SKM-1 treated with dmso at 0.1 percent for 144 hours (cell line): ENCODE data around the gene BICRAL.

Experiments
- DNase-seq: peaks from one replicate; lab custom pipeline; 2025; ENCODE audit not compliant: unreplicated experiment; lab: John Stamatoyannopoulos, UW

The BICRAL gene

DNA sequence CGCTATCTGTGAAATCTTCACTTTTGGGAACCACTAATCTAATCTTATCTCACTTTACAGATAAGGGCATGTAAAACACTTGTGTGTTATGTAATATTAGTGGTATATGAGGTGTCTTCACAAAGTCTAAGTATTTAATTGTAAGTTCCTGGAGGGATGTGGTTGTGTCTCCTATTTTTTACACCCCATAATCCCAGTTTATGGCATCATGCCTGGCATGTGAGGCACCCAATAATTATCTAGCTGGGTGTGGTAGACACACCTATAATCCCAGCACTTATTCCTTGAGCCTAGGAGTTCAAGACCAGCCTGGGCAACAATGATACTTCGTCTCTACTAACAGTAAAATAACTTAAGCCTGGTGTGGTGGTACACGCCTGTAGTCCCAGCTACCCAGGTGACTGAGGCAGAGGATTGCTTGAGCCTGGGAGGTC, 19.4 kb upstream of the BICRAL start:
- DNase-seq = no peak

DNA sequence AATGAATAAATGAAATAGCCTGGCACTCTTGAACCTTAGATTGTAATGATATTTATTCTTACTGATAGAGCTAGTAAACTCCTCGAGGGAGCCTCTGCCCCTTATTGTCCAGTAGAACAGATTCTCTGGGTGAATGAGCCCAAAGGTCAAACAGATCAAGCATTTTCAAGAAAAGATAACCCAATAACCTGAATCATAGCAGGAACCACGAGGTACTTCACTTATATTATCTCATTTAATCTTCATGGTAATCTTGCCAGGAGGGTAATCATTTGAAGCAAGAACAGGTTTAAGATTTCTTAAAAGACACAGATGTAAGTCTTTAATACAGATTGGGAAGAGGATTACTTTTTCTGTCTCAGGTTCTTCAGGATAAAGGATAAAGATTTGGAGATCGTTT, 18.9 kb upstream of the BICRAL start:
- DNase-seq = no peak

DNA sequence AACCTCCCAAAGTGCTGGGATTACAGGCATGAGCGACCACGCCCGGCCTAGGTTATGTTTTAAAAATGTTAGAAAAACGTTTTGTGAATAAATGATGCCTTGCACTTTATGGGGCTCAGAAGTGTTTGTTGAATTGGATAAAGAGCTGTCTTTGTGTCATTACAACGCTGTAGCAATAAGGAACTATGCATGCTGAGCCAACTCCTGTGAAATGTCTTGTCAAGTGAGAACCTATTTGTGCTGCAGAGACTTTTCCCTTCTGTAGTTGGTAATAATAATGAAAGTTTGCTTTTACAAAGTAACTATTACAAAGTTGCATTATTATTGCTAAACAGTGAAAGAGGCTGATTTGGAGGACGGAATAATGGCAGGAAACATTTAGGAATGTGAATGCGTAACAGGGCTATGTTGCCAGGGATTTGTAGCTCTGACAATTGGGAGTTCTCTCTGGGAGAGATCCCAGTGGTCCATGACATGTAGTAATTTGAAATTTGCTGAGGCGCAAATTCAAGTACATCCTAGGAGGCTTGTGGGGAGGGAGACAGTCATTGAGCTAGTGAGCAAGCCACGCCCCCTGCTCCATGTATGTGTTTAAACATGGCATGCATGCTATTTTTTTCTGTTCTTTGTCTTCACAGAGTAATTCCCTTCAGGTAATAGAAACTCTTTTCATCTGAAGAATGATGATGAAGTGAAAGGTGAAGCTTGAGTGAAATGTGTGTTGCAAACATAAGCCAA, 16.8 kb upstream of the BICRAL start:
- no peak for DNase-seq

DNA sequence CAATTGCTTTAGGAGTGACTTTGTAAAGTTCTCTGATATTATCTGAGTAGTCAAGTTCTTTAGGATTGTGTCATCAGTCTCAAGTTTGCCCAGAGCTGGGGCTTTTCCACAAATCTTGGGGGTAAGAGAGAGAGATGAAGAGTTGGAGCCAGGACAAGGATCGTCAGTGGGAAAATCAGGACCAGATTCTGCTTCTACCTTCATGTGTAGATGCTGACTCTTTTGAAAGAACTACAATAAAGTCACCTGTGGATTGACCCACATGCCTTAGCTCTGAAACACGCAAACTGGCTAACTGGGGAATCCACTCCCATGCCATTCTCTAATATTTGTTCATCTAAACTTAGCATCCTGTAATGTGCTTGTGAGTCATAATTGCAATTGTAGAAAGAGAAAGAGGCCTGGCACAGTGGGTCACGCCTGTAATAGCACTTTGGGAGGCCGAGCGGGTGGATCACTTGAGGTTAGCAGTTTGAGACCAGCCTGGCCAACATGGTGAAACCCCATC, 15.6 kb upstream of the BICRAL start:
- DNase-seq = no peak

DNA sequence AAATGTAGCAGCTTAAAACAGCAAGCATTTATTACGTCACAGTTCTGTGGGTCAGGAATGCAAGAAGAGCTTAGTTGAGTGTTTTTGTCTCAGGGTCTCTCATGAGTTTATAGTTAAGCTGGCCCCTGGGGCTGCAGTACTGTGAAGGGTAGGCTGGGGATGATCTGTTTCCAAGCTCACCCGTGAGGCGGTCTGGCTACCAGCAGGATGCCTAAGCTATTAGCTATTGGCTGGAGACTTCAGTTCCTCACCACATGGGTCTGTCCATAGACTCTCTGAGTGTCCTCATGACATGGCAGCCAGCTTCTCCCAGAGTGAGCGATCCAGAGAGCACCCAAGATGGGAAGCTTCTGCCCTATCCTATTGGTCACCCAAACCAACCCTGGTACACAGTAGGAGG, 12.8 kb upstream of the BICRAL start:
- no peak for DNase-seq

DNA sequence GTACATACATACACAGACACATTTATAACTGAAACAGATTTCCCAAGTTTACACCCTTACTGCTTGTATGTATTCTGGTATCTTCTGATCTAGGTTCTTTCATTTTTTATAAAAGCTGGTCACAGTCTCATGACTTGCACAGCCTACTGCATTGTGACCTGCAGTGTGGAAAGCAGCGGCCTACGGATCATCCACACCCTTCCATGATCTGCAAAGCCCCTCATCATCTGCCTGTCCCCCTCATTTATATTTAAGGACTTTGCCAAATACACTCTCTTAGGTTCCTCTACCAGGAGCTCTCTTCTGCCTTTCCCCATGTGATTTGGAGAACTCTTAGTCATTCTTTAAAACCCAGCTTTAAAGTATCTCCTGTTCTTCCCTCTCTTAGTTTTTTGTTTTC, 12.0 kb upstream of the BICRAL start:
- no peak for DNase-seq

DNA sequence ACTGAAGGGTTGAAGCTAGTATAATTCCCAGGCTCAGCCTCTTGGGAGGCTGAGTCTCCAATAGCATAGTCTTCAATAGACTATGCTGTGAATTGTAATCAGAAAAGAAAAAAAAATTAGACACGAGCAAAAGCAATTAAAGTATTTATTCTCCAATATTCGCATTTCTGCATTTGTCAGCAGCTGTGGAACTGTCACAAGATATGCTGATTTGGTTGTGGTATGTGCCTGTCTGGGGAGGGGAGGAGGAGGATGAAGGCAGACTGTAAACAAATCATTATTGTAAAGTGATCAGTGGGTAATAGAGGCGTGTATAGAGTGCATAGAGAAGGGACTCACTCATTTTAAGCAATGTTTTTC, 10.1 kb upstream of the BICRAL start:
- no peak for DNase-seq

DNA sequence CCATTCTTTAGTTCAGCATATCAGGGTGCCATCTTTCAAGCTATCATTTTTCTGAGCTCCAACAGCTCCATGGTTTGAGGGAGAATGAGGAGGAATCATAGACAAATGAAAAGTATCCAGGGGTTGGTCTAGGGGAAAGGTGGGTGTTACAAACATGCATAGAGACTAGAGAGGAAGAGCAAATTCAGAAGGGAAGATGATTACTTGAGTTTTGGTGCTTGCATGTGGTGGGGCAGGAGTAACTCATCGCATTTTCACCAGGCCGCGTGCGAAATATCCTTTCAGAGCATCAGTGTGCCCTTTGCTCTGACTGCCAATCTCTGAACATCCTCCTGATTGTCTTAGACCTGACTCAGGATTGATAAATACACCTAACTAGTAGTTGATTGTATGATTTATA, 7.7 kb upstream of the BICRAL start:
- no peak for DNase-seq

DNA sequence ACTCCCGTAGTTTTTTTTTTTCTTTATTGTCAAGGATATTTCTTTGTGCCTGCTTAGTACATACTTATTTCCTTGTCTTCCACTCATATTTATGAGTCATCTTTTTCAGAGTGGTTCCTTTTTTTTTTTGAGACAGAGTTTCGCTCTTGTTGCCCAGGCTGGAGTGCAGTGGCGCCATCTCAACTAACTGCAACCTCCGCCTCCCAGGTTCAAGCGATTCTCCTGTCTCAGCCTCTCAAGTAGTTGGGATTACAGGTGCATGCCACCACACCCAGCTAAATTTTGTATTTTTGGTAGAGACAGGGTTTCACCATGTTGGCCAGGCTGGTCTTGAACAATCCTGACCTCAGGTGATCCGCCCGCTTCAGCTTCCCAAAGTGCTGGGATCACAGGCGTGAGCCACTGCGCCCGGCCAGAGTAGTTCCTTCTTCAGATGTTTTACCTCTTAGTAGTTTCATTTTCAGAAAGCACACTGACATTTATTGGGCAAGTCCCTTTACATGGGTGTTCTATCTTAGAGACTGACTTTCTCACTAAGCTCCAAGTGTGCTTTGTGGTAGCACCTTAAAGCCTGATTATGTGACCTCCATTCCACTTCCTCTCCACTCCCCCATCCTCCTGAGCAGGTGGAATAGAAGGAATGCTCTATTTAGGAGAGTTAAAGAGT, 6.9 kb upstream of the BICRAL start:
- DNase-seq = peak; percentile 84

DNA sequence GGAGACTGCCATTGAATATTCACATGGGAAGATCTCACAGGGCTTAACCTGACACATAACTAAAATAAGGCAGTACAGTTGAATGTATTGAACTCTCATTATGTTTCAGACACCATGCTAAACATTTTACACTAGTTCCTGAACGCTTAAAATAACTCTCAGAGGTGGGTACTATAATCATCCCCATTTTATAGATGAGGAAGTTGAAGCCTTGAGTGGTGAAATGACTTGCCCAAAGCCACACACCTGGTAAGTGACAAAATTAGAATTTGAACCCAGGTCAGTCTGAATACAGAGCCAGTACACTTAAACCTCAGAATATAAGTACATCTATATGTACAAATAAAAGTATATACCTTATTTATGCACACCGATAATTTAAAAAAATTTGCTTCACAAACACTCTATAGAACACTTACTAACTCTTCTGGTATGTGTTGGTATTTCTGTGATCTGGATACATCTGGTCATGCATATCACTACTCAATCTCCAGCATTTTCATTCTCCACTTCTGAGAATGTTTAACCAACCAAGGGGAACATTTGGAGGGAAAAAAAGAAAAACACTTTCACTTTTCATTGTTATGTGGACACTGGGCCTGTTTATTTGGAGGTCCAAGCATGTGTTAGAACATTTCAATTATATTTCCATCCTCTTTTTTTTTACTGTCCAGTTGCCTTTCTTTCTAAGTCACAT, 4.6 kb upstream of the BICRAL start:
- no peak for DNase-seq

DNA sequence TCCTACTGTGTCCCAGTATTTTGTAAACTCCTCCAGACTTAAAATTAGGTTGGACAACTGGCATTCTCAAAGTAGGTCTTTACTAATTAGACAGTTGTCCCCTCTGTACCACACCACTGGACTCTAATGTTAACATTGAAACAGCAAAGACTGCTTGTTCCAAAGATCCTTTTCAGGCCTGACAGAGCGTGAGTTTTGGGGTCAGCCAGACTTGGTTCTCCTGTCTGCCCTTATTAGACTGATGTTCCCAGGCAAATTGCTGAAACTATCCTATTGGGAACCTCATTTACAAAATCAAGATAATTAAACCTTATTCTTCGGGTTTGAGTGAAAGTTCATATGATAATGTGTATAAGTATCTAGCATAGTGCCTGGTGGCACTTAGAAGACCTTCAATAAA, 3.7 kb upstream of the BICRAL start:
- DNase-seq = no peak

DNA sequence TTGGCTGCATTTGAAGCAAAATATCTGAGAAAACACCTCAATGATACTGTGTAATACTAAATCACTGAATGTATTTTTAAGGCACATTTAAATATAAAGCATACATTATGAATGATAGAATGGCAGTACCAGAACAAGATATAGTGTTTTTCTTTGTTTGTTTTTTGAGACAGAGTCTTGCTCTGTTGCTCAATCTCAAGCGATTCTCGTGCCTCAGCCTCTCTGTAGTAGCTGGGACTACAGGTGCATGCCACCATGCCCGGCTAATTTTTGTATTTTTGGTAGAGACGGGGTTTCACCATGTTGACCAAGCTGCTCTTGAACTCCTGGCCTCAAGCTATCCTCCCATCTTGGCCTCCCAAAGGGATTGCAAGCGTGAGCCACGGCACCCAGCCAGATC, 2.3 kb upstream of the BICRAL start:
- DNase-seq = no peak

DNA sequence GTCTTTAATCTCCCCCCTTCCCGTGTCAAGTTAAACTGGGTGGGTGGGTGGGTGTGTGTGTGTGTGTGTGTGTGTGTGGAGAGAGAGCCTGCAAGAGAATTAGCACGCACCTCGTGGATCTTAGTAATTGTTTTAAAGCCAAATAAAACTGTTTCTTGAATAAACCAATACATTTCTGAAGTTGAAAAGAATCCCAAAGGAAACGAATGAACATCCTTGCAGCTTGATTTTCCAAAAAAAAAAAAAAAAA, 381 bp upstream of the BICRAL start:
- DNase-seq = no peak

DNA sequence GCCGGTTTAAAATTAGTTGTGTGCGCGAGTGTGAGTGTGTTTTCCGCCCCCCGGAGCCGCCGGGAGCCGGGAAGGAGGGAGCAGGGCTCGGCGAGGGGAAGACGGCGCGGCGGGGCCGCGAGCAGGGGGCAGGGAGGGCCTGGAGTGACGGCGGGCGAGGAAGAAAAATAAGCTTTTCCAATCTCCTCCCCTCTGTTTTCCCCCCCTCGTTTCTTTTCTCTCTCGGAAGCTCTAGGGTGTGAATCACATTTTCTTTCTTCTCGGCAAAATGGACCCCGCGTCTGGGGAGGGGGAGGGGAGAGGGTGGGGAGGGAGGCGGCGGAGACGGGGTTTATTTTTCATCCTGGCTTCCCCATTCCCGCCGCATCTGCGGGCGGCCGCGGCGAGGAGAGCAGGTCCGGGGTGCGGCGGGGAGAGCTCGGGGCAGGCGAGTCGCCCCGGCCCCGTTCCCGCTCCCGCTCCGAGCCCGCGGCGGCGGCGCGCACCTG, 881 bp downstream of the BICRAL start:
- DNase-seq = peak; percentile 38

DNA sequence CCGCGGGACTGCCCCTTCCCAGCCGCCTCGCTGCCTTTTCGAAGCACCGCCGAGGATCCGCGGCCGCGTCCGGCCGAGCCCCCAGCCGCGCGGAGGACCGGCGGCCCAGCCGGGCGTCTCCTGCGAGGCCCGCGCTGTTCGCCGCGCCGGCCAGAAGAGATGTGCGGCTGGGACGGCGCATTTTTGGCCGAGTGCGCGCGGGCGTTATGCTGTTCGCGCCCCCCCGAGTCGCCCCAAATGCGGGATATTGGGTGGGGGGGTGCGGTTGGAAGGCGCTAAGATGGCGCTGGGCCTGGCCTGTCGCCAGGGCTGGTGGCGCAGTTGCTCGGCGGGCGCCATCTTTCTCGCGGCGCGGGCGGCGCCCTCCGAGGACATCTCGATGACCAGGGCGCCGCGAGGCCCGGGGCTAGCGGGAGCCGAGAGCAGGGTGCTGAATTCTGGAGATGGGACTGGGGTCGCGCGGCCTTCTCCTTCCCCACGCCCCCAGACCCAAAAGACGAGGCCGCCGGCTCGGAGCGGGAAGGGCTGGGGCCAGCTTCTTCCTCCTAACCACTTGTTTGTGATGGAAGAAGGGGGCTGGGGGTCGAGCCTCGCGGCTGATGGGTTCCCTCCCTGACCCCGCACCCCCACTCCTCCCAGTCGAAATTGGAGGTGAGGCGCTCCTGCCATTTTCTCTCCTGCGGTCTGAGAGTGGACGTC, 1.5 kb downstream of the BICRAL start:
- peak; percentile 30 for DNase-seq

DNA sequence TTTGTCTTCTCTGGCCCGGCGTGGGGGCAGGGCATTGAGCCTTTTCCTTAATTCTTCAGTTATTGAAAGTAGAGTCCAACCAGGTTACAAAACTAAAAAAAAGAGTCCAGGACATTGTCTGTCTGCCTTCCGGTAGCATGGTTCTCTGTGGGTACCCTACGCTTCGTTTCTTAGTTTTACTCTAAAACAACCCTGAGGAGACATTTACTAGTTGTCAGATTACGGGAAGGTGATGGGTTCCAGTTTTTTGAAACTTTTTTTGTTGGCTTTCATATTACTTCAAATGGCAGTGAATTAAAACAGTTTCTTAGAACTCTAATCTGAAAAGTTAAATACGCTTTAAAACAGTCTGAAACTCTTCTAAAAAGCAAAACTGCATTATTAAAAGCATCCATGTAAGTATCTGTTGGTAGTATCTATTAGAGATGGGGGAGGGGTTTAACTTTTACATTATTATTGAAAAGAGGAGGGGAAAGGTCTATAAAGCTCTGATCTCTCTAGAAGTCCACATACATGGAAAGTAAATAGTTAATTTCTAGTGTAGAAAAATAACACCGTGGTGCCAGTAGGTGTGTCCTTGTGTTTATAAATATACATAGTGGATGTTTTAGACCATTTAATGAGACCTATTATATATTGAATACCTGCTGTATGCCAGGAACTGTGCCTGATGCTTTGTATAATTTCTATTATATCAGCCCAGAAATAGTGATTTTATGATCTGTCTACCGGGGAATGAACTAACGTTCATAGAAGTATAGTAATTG, 2.2 kb downstream of the BICRAL start:
- DNase-seq = no peak

DNA sequence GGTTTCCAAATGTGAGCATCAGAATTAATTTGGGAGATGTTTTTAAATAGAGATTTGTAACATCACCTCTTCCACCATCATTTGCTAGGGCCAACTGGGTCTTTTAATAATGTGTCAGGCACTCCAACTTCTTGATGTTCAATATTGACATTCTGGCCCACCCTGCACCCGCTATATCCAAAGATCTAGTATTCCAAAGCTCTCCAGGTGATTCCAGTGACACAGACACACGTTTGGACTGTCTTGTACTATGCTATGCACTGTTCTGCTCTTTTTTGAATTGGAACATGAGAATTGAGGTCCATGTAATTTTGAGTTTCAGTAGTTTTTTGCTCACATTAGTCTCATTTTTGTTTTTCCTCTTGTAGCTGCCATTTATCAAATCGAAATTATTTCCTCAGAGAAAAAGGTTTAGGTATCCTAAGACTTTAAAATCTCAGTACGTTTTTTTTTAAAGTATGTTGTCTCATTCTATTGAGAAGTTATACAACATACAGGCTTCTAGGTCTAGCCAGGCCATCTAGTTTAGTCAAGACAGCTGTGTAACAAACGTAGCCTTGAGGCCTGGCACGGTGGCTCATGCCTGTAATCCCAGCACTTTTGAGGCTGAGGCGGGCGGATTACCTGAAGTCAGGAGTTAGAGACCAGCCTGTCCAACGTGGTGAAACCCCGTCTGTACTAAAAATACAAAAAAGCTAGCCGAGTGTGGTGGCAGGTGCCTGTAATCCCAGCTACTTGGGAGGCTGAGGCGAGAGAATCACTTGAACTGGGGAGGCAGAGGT, 3.1 kb downstream of the BICRAL start:
- no peak for DNase-seq

DNA sequence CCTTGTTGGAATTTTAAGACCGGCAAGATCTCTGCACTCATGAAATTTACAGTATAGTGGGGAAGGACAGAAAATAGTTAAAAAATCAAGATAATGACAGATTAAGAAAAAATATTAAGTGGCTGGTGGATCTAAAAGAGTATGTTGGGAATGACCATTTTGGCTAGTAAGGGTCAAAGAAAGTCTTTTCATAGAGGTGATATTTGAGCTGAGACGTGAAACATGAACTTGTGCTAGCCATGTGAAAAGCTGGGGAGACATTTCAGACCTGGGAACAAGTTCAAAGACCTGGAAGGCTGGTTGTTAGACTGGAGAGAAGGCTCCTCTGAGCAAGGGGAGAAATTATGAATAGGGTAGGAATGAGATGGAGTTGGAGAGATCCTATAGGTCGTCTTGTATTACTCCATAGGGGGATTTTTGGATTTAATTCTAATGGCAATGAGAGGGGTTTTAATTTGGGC, 4.7 kb downstream of the BICRAL start:
- no peak for DNase-seq

DNA sequence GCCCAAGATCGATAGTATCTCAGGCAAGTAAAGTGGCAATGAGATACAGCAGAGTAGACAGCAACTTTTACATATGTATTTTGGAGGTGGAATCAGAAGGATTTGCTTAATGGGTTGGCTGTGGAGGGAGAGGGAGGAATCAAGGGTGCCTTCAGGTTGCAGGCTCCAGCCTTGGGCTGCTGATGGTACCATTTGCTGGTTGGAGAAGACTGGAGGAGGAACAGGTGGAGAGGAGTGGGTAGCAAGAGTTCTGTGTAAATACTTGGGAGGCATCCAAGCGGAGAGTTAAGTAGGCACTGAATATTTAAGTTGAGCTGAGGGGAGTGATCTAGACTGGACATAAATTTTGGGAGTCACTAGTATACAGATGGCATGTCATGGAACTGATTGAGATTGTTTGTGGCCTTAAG, 5.2 kb downstream of the BICRAL start:
- DNase-seq = no peak

DNA sequence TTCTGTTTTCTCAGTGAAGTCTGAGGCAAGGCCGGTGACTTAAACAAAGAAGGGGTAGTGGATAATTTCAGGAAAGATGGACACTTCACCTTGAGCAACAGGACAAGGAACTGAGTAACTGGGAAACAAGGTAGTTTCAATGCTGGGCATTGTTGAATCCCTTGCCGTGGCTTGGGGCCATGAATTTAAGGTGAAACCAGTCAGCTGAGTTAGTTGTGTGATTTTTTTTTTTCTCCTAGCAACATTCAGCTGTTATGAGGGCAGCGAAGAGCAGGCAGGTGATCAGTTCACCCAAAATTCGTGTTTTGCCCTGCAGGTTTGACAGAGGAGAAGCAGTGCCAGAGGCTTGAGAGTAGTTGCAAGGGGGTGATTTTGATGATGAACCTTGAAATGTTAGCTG, 6.8 kb downstream of the BICRAL start:
- no peak for DNase-seq
